Ectodermal cell (in vitro differentiated cells): ENCODE results near the gene BACH2.

ENCODE experiments used
- H3K27ac ChIP-seq: 2 replicates; pipeline ENCODE4 v1.7.0; 2013; ENCODE audit warnings: mild to moderate bottlenecking, low read depth, low read length; ENCODE audit not compliant: insufficient read depth, poor library complexity, severe bottlenecking
- H3K27me3 ChIP-seq: 2 replicates; pipeline ENCODE4 v1.7.0; 2013; ENCODE audit warnings: mild to moderate bottlenecking, low read length; ENCODE audit not compliant: insufficient read depth, control insufficient read depth, poor library complexity, severe bottlenecking
- H3K36me3 ChIP-seq: one replicate; pipeline ENCODE4 v1.7.0; 2013; ENCODE audit warnings: low read length; ENCODE audit not compliant: control insufficient read depth, insufficient read depth
- H3K4me1 ChIP-seq: one replicate; pipeline ENCODE4 v1.7.0; 2013; ENCODE audit warnings: low read length; ENCODE audit not compliant: control insufficient read depth, insufficient read depth
- H3K4me3 ChIP-seq: 2 replicates; pipeline ENCODE4 v1.7.0; 2013; ENCODE audit warnings: low read depth, low read length, control low read depth; ENCODE audit not compliant: insufficient read depth
- H3K9me3 ChIP-seq: 2 replicates; pipeline ENCODE4 v1.7.0; 2013; ENCODE audit warnings: mild to moderate bottlenecking, low read length, moderate library complexity; ENCODE audit not compliant: control insufficient read depth
- WGBS, 2 experiments: methylation state at CpG; one replicate each; pipeline ENCODE4 v1.1.7; 2013; ENCODE audit warnings: missing lambda C conversion rate in 2 of 2; 5-methylcytosine and 5-hydroxymethylcytosine counted together

Gene BACH2

DNA sequence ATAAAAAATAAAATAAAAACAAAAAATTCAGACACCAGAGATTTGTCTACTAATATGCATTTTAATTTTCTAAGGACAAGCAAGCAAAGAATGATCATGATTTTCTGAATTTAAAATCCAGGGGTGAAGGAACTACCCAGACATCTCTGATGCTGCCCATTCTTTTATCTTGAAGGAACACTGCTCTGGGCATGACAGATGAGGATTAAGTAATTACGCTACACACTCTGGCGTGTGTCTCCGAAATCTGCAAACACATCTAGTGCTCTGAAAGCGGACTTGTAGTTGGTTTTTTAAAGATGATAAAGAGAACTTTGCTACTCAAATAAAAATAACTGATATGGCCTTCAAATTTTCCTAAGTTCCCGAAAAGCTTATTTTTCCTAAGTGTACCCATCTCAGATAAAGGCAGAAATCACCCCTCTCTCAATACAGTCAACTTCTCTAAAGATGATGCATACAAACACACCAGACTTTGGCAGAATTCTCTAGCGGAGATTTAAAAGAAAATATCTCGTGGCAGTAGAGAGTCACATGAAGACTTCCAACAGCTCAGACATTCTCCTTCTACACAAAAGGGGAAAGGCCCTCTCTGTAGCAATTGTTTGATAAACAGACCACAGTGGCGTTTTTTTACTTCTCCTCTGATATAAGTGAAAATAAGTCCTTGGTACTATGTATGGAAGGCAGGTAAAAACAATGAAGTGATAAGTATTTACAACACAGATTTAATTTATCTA lies 133.8 kb downstream of the BACH2 start:
- H3K4me1 ChIP-seq = peaks cover 25% of the 10 kb centered on the region
- H3K9me3 ChIP-seq = peaks cover 2% of the 10 kb centered on the region
- H3K36me3 ChIP-seq = no peaks in the 10 kb centered on the region
- 66 to 74% methylated on average over 6 to 7 of the region's 8 CpGs for WGBS, 2 experiments
- no peaks in the 10 kb centered on the region for H3K27me3 ChIP-seq
- H3K27ac ChIP-seq = no peak overlapping the region
- no peak overlapping the region for H3K4me3 ChIP-seq

DNA sequence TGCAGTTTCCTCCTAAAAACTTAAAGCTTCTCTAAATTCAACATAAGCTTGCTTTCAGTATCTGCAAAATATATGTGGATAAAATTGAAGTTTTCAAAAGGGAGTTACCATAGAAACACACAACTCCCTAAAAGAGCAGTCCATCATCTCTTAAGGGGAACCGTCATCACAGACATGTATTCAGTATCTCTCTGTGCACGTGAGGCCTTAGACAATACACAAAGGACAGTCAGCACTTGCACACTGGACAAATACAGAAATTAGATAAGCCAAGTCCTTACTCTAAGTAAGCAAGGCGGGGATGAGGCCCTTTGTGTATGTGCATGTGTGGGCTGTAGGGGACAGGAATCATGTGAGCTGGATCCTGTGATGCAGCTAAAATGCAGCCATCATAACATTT lies 136.6 kb downstream of the BACH2 start:
- WGBS, 2 experiments = 90 to 92% methylated on average over 2 to 3 of the region's 3 CpGs
- peaks cover 2% of the 10 kb centered on the region for H3K9me3 ChIP-seq
- no peak overlapping the region for H3K4me3 ChIP-seq

DNA sequence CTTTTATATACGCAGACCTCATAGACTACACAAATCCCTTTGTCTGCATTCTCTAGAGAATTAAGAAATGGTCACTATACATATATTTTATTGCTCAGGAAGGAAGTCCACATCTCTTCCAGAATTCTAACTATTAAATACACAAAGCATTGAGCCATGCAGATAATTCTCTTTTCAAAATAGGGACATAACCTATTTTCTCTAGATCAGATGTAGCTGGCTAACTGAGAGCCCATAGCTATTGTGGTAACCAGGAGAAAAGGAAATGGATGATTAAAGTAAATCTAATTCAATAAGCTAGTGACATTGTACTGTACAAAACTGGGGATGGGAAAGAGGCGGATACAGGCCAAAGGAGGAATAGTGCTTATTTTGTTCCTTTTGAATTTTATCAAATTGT lies 137.2 kb downstream of the BACH2 start:
- H3K27ac ChIP-seq = no peak overlapping the region

More for the DNA sequence above, 136.6 kb downstream of the BACH2 start:
- Histone ChIP-seq H3K4me1 (peaks cover 25% of the 10 kb centered on the region), H3K27me3 (no peaks in the 10 kb centered on the region), H3K27ac (no peak overlapping the region), H3K36me3 (no peaks in the 10 kb centered on the region)

DNA sequence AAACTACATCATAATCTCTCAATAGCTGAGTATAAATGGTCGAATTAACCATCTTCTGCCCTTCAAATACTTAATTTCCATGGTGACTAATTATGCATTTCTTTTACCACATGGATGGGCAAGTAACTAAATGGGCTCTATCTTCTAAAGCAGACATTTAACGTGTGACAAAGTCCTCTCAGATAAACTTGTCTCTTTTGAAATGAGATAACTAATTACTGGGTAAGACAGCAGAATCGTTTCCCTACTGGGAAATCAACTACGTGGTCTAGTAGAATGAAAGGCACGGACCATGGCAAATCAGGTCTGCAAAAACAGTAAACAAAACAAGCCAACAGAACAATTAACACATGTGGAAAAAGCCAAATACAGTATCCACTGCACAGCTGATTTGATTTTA lies 137.7 kb downstream of the BACH2 start:
- Histone ChIP-seq H3K27me3 (no peaks in the 10 kb centered on the region), H3K4me3 (no peak overlapping the region), H3K36me3 (no peaks in the 10 kb centered on the region), H3K9me3 (peaks cover 2% of the 10 kb centered on the region), H3K4me1 (peaks cover 25% of the 10 kb centered on the region), H3K27ac (no peak overlapping the region)
- WGBS, 2 experiments = 77 to 82% methylated on average over 5 of the region's 5 CpGs

More for the DNA sequence above, 137.2 kb downstream of the BACH2 start:
- no peaks in the 10 kb centered on the region for H3K27me3 ChIP-seq
- H3K4me3 ChIP-seq = no peak overlapping the region
- H3K4me1 ChIP-seq = peaks cover 25% of the 10 kb centered on the region
- H3K9me3 ChIP-seq = peaks cover 2% of the 10 kb centered on the region
- WGBS, 2 experiments = 95 to 100% methylated on average over 2 of the region's 2 CpGs
- no peaks in the 10 kb centered on the region for H3K36me3 ChIP-seq

DNA sequence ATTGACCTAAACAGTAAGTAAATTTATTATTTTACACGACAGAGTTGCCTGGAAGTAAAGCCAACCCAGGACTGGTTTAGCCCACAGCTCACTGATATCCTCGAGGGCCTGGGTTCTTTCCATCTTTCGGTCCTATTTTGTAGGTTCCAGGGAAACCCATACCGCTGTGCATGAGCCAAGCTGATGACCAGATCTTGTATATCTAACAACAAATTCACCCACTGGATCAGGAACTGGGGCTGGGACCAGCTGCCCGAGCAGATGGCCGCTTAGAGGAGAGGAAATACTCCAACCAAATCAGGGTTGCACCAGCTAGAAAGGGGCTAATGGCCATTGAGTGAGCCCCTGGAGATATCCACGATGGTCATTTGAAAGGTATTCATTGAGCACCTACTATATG lies 139.2 kb downstream of the BACH2 start:
- no peak overlapping the region for H3K27ac ChIP-seq
- peaks cover 2% of the 10 kb centered on the region for H3K9me3 ChIP-seq
- no peak overlapping the region for H3K4me3 ChIP-seq
- WGBS, 2 experiments = 94 to 96% methylated on average over 7 of the region's 7 CpGs
- no peaks in the 10 kb centered on the region for H3K36me3 ChIP-seq
- no peaks in the 10 kb centered on the region for H3K27me3 ChIP-seq
- peaks cover 21% of the 10 kb centered on the region for H3K4me1 ChIP-seq

DNA sequence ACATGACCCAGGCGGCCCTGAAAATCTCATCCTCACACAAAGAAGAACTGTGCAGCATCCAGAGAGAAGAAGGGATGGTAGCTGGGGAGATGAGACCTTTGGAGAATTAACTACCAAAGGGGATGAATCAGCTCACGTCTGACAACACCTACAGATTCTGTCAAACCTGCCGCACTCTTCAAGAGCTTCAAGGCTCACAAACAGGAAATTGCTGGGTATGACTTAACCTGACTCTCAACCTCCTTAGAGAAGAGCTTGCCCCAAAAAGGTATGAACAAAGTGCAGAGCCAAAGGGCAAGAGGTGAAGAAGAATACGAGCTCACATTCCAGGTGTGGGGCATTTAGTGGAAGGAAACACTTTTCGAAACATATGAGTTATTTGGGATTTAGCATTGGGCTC lies 139.8 kb downstream of the BACH2 start:
- H3K4me3 ChIP-seq = no peak overlapping the region
- no peaks in the 10 kb centered on the region for H3K27me3 ChIP-seq
- peaks cover under 1% of the 10 kb centered on the region for H3K9me3 ChIP-seq
- no peaks in the 10 kb centered on the region for H3K36me3 ChIP-seq
- H3K27ac ChIP-seq = no peak overlapping the region
- H3K4me1 ChIP-seq = peaks cover 21% of the 10 kb centered on the region
- 94% methylated on average over 4 to 5 of the region's 5 CpGs for WGBS, 2 experiments

DNA sequence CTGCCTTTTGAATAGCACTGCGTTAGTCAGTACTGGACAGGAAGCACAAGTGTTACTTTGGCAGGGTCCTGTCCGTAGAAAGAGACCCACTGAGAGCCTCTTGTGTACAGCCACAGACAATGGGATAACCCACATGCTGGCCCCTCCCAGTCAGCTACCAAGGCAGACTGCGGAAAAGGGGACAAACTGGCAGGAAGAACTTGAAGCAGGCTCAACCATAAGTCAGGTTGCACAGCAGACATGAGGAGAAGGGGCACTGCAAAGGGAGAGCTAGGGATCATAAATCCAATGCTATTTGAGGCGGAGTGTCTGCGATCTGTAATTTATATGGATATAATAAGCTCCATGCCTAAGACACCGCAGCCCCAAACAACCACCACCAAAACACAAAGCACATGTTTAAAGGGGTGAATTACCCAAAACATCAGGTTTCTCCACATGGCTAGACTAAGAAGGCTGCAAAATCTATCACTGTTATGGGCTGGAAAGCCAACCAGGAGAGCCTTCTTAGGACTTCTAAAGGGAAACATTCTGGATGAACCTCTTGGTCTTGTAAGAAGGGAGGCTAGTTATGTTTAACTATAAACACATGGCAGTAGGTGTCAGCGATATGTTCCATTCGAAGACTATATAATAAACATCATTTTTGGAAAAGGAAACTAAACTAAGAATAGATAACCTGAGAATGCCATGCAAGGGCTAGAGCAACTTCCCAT lies 141.7 kb downstream of the BACH2 start:
- H3K27me3 ChIP-seq = no peaks in the 10 kb centered on the region
- no peaks in the 10 kb centered on the region for H3K36me3 ChIP-seq
- H3K4me3 ChIP-seq = no peak overlapping the region
- 91 to 93% methylated on average over 7 of the region's 8 CpGs for WGBS, 2 experiments
- H3K4me1 ChIP-seq = peaks cover 14% of the 10 kb centered on the region
- no peaks in the 10 kb centered on the region for H3K9me3 ChIP-seq
- no peak overlapping the region for H3K27ac ChIP-seq

DNA sequence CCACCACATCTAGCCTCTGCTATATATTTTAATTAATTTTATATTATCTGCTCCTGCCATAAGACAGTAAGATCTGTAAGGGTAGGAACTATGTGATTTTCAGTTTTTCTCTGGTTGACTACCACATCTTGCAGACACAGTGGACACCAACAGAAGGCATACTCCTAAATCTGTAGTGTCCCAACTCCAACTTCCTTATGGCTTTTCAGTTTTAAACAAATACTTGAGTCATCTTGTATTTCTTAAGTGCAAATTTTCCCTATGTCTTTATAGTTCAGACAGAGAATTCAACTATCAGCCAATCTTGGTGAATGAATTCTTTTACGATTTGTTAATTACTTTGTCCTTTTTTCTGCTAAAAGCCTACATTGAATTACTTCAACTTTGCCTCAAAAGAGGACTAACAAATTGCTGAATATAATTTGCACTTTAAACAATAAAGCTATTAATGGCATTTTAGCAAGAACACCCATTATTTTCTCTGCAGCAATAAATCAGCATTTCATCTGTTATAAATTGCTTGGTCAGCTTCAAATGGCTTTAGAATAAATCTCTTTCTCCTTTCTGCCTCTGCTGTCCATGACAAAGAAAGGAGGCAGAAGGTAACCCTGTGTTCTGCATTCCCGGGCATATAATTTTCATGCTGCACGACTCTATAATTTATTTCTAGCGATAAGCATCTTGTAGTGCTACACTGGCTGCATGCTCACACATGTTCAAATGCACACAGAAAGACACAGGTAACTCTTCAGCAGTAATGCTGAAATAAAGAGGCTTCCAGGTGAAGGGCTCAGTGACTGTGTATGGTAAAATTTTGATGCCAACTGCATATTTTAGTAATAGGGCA lies 144.8 kb downstream of the BACH2 start:
- Histone ChIP-seq H3K36me3 (no peaks in the 10 kb centered on the region), H3K9me3 (no peaks in the 10 kb centered on the region), H3K4me1 (peaks cover 8% of the 10 kb centered on the region), H3K4me3 (no peak overlapping the region), H3K27me3 (no peaks in the 10 kb centered on the region), H3K27ac (no peak overlapping the region)
- WGBS, 2 experiments = 95 to 98% methylated on average over 4 of the region's 4 CpGs

DNA sequence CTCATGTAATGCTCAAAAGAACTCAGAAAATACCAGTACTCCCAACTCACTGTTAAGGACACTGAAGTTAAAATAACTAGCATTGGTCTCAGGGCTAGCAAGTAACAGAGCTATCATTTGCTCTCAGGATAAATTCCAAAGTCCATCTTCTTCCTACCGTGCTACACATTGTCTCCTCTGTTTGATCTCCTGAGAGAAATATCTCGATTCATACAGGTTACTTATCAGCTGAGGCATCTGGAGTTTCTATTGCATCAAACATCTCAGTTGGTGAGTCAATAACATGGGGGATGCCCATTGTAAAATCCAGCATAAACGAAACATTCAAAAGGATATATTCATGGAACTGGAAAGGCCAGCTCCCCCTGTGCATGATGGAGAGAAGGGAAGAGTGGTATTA lies 147.4 kb downstream of the BACH2 start:
- Histone ChIP-seq H3K4me3 (no peak overlapping the region), H3K27ac (no peak overlapping the region), H3K36me3 (no peaks in the 10 kb centered on the region), H3K4me1 (peaks cover 8% of the 10 kb centered on the region), H3K9me3 (no peaks in the 10 kb centered on the region), H3K27me3 (no peaks in the 10 kb centered on the region)
- 94 to 95% methylated on average over 3 of the region's 3 CpGs for WGBS, 2 experiments

DNA sequence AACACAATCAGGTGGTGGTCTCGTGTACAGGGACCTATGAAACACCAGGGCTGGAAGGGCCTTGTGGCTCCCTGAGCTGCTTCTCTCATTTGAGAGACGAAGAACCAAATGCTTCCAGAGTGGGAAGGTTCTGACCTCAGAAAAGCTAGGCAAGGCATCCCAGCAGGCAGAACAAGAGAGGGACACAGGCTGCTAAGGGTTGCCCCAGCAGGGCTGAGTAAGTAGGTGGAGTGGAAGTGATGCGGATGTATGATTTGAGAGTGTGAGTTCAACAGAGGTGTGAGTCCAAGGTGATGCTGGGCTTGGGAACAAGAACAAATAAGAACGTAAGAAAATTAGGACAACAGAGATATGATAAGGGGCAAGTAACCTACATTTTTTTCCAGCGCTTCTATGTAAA lies 147.8 kb downstream of the BACH2 start:
- no peak overlapping the region for H3K27ac ChIP-seq
- no peaks in the 10 kb centered on the region for H3K9me3 ChIP-seq
- H3K4me1 ChIP-seq = peaks cover 8% of the 10 kb centered on the region
- no peak overlapping the region for H3K4me3 ChIP-seq
- no peaks in the 10 kb centered on the region for H3K36me3 ChIP-seq
- WGBS, 2 experiments = 86 to 89% methylated on average over 5 of the region's 5 CpGs
- H3K27me3 ChIP-seq = no peaks in the 10 kb centered on the region
